MG63 (cell line): ENCODE results near the gene SDK2. TPM values are rescaled to one million over a fixed set of nuclear protein-coding genes. Genes with fewer than 3 reads are reported as not detected.
A peak's percentile ranks its signal among the peaks of the same experiment; 100 is the strongest.

ENCODE experiments used
- DNase-seq: peaks from one replicate; pipeline ENCODE4 v3.0.0-alpha.2; 2020
- H3K27me3 ChIP-seq: fragments of 250-450 bp; sonication (Bioruptor Pico); 2 replicates; pipeline ENCODE4 v1.5.1; 2020; ENCODE audit warnings: mild to moderate bottlenecking, moderate library complexity
- H3K36me3 ChIP-seq: fragments of 250-450 bp; sonication (Bioruptor Pico); 2 replicates; pipeline ENCODE4 v1.5.1; 2020; ENCODE audit warnings: mild to moderate bottlenecking, moderate library complexity
- H3K4me3 ChIP-seq: fragments of 250-450 bp; sonication (Bioruptor Pico); 2 replicates; pipeline ENCODE4 v1.5.1; 2020; ENCODE audit warnings: mild to moderate bottlenecking, moderate library complexity
- H3K9me3 ChIP-seq: fragments of 250-450 bp; sonication (Bioruptor Pico); 2 replicates; pipeline ENCODE4 v1.5.1; 2020; ENCODE audit warnings: mild to moderate bottlenecking, moderate library complexity
- total RNA-seq: library from RNA; depleted of rRNA; stranded (reverse); fragments of >200 nt; shearing (Covaris generic); gene quantifications from 2 replicates; pipeline ENCODE4 v1.2.3, GENCODE V29; 2014; ENCODE audit warnings: low replicate concordance

Gene SDK2
- total RNA-seq, 1 experiment from 2014 or later = 0.33 TPM

- H3K27me3 ChIP-seq = no peaks in the 10 kb centered on the region
- DNase-seq = no peak
Observed at GRCh38 chr17:73609758-73610157, 34.5 kb downstream of the SDK2 start.

DNA sequence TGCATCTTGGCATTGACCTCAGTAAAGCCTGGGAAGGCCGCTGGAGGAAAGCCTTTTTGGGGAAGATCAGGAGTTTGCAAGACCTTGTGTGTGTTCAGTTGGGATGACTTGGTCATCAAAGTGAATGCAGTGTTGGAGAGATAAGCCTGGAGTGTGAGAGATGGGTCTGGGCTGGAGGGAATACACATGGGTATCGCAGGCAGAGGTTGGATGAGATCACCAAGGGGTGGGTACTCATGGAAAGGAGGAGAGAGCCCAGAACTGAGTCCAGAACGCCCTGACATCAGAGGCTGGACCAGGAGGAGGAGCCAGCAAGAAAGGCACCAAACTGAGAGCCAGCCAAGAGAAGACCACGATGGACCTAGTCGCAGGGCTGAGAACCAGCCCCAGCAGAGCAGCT is 35.2 kb downstream of the SDK2 start:
- Histone ChIP-seq H3K4me3 (no peak overlapping the region), H3K9me3 (no peaks in the 10 kb centered on the region), H3K36me3 (no peaks in the 10 kb centered on the region), H3K27me3 (no peaks in the 10 kb centered on the region)
- DNase-seq = no peak

More at GRCh38 chr17:73609758-73610157, 34.5 kb downstream of the SDK2 start:
- Histone ChIP-seq H3K9me3 (no peaks in the 10 kb centered on the region), H3K36me3 (no peaks in the 10 kb centered on the region), H3K4me3 (no peak overlapping the region)

DNA sequence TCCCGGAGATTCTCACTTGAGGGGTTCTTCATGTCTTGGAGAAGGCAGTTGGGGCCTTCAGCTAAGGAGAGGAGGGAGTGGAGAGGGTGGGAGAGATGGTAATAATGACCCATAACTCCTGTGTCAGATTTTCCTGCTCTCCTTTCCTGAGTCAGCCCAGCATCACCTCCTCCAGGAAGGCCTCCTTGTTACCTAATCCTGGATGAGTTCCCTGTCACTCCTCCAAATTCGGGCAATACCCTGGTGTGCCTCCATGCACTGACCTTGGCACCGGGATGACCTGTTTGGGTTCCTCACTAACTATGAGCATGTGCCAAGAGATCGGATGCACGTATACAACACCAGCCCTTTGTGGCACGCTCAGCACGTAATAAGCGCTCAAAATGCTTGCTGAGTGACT is 38.8 kb downstream of the SDK2 start:
- no peak for DNase-seq
- Histone ChIP-seq H3K4me3 (no peak overlapping the region), H3K9me3 (no peaks in the 10 kb centered on the region), H3K36me3 (no peaks in the 10 kb centered on the region), H3K27me3 (no peaks in the 10 kb centered on the region)

DNA sequence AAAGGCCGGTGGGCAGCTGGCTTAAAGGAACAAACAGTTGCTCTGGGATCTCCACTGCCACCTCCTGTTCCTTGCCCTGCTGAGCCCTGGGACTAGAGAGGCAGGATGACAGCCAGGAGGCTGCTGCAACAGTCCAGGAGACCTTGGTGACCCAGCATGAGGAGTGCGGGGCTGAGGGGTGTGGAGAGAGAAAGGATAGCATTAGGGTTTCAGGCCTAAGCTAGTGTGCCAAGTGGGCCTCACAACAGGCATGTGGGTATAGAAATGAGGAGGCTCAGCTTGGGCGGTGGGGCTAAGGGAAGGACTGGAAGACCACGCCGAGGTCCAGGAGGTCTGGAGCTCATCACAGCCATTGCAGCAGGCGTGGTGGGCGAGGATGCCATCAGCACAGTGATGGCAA is 39.8 kb downstream of the SDK2 start:
- H3K4me3 ChIP-seq = no peak overlapping the region
- no peaks in the 10 kb centered on the region for H3K27me3 ChIP-seq
- no peak for DNase-seq
- H3K36me3 ChIP-seq = no peaks in the 10 kb centered on the region
- H3K9me3 ChIP-seq = no peaks in the 10 kb centered on the region

- DNase-seq = no peak
- H3K27me3 ChIP-seq = no peaks in the 10 kb centered on the region
- H3K4me3 ChIP-seq = no peak overlapping the region
- no peaks in the 10 kb centered on the region for H3K9me3 ChIP-seq
- H3K36me3 ChIP-seq = no peaks in the 10 kb centered on the region
Observed at GRCh38 chr17:73603971-73604370, 40.3 kb downstream of the SDK2 start.

DNA sequence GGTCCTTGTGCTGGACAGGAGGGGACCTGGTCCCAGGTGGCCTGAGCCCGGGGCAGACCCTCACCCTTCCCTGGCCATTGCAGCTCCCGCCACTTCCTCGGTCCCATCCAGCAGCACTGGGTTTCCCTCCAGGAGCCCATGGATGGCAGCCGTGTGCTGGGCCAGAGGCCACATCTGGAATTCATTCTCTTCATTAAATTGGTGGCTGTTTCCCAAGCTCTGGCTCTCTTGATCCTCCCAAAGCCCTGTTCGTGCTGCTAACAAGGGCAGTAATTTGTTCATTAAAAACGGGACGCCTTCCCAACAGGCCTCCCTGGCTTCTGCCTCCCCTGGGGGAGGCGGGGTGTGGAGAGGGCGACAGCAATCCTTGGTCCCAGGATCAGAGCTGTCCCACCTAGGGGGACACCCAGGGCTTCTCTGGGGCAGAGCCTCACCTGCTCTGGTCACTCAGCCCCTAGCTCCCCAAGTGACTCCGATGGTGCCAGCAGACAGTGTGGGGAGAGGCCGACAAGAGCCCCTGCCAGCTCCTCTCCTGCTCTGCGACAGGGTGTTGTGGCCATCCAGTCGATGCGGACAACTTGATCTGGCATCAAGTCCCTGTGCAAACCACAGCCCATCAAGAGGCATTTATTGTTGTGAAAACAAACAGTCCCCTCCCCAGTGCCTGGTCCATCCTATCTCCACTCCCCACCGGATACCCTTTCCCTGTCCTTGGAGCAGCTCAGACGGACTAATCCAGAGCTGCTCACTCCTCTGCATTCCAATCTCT is 44.0 kb downstream of the SDK2 start:
- no peak overlapping the region for H3K4me3 ChIP-seq
- no peaks in the 10 kb centered on the region for H3K36me3 ChIP-seq
- no peaks in the 10 kb centered on the region for H3K9me3 ChIP-seq
- H3K27me3 ChIP-seq = no peaks in the 10 kb centered on the region
- peak; percentile 23 for DNase-seq

GRCh38 chr17:73599599-73599998 is 44.6 kb downstream of the SDK2 start:
- H3K9me3 ChIP-seq = no peaks in the 10 kb centered on the region
- no peak for DNase-seq
- no peaks in the 10 kb centered on the region for H3K36me3 ChIP-seq
- no peak overlapping the region for H3K4me3 ChIP-seq
- no peaks in the 10 kb centered on the region for H3K27me3 ChIP-seq

DNA sequence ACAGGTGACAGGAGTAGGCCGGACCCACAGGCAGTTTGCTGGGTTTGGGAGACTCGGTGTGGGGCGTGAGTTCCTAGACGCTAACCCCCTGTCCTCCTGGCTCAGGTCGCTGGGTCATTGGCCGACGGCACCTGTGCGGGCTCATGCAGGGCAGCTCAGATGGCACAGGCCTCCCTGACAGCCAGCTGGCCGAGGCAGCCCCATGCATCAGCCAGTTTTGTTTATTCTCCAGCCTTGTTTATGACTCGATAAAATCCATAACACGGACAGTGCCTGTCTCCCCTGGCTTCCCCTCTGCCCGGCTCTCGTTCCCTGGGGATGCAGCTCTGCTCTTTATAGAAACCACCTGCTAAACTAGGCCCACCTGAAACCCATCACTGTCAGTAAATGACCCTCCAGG is 46.0 kb downstream of the SDK2 start:
- peak; percentile 13 for DNase-seq
- no peak overlapping the region for H3K4me3 ChIP-seq
- H3K27me3 ChIP-seq = no peaks in the 10 kb centered on the region
- no peaks in the 10 kb centered on the region for H3K9me3 ChIP-seq
- no peaks in the 10 kb centered on the region for H3K36me3 ChIP-seq

DNA sequence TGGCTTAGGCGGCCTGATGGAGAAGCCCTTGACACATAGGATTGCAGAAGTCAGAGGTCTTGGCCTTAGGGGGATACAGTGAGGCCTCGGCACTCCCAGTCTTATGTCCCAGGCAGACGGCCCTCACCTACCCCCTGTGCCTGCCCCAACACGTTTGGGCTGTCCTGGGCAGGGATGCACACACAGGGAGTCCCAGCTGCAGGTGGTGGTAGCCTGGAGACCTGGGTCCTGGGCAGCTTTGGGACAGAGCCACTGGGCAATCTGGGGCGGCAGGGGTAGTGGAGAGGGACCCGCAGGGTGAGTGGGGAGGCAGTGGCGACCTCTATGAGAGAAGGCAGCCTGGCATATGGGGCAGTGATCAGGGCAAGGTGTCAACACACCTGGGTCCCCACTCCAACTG is 48.3 kb downstream of the SDK2 start:
- H3K9me3 ChIP-seq = no peaks in the 10 kb centered on the region
- no peaks in the 10 kb centered on the region for H3K27me3 ChIP-seq

GRCh38 chr17:73595479-73595878 is 48.8 kb downstream of the SDK2 start:
- no peak overlapping the region for H3K4me3 ChIP-seq
- H3K36me3 ChIP-seq = no peaks in the 10 kb centered on the region
- DNase-seq = peak; percentile 94

More for the DNA sequence above, 48.3 kb downstream of the SDK2 start:
- H3K36me3 ChIP-seq = no peaks in the 10 kb centered on the region
- no peak overlapping the region for H3K4me3 ChIP-seq
- DNase-seq = no peak

GRCh38 chr17:73595068-73595467 is 49.2 kb downstream of the SDK2 start:
- no peak for DNase-seq

More at GRCh38 chr17:73595479-73595878, 48.8 kb downstream of the SDK2 start:
- no peaks in the 10 kb centered on the region for H3K27me3 ChIP-seq
- no peaks in the 10 kb centered on the region for H3K9me3 ChIP-seq

DNA sequence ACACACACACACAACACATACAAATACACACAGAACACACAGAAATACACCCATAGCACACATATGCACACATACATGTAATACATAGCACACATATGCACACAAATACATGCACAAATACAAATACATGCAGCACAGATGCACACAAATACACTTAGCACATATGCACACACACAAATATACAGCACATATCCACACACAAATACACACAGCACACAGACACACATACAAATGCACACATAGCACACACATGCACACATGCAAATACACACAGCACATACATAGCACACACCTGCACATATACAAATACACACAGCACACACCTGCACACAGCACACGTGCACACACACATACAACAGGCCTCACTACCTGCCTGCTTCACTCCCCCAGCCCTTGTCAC is 49.6 kb downstream of the SDK2 start:
- Histone ChIP-seq H3K36me3 (no peaks in the 10 kb centered on the region), H3K27me3 (no peaks in the 10 kb centered on the region)
- DNase-seq = no peak

More at GRCh38 chr17:73595068-73595467, 49.2 kb downstream of the SDK2 start:
- Histone ChIP-seq H3K27me3 (no peaks in the 10 kb centered on the region), H3K4me3 (no peak overlapping the region), H3K36me3 (no peaks in the 10 kb centered on the region), H3K9me3 (no peaks in the 10 kb centered on the region)

GRCh38 chr17:73594025-73594424 is 50.2 kb downstream of the SDK2 start:
- no peak overlapping the region for H3K4me3 ChIP-seq
- DNase-seq = no peak
- H3K9me3 ChIP-seq = no peaks in the 10 kb centered on the region
- H3K27me3 ChIP-seq = no peaks in the 10 kb centered on the region
- H3K36me3 ChIP-seq = no peaks in the 10 kb centered on the region

More for the DNA sequence above, 49.6 kb downstream of the SDK2 start:
- Histone ChIP-seq H3K4me3 (no peak overlapping the region), H3K9me3 (no peaks in the 10 kb centered on the region)

DNA sequence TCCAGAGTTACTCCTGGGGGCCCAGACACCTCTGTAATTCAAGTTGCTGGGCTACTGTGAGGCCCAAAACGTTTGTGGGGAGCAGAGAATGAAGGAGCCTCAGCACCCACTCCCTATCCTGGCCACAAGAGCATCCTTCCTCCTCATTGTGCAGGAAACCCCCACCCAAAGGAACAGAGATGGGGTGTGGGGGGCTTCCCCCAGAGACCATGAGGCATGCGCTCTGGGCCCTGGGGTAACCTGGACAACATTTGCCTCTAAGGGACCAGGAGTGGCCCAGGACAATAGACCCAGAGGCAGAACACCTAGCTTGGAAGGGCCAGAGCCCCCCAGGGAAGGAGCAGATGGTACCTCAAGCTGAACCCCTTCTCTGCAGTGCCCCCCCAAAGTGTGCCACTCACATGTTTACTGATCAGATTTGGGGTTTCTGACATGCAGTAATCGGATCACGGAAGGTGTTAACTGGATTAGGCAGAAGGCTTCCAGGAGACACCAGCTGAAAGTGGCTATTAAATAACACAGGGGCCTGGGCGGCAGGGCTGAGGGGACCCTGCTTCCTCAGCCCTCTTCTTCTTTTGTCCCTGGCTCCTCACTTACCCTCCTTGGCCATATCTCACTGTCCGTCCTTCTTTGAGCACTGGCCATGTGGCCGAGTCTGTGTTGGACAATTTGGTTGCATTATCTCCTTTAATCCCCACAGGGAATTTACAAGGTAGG is 50.8 kb downstream of the SDK2 start:
- DNase-seq = no peak
- Histone ChIP-seq H3K27me3 (no peaks in the 10 kb centered on the region), H3K9me3 (no peaks in the 10 kb centered on the region), H3K36me3 (no peaks in the 10 kb centered on the region), H3K4me3 (no peak overlapping the region)

DNA sequence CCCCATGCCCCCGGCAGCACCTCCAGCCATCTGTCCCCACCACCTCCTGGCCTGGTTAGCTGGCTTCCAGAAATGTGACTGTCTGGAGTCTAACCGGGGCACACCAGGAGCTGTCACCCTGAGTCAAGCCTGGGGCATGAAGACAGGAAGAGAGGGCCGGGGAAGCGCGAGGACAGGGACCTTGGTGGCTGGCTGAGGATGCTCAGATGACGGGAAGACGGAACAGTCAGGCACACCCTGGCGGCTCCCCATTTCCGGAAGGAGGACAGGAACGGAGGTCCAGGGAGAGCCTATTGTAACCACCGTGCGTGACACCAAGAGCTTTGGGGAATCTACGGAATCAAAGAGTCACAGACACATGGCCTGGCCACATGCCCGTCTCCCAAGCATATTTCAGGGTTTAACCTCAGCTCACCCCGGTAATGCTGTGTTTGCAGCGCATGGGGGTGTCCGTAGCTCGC is 51.7 kb downstream of the SDK2 start:
- DNase-seq = no peak
- Histone ChIP-seq H3K27me3 (no peaks in the 10 kb centered on the region), H3K36me3 (no peaks in the 10 kb centered on the region), H3K9me3 (no peaks in the 10 kb centered on the region), H3K4me3 (no peak overlapping the region)

DNA sequence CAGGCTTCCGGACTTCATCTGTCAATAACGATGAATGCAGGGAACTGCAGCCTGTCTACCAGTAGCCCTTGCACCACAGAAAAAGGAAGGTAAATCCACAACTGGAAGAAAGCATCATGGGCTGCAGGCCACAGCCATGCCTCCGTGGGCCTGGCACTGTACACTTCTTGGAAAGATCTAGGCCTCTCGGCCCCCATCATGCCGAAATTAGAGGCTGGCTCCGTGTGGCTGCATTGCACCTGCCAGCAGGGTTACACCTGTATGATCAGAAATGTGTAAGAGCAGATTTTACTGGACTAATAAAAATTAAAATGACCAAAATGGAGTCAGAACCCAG is 52.2 kb downstream of the SDK2 start:
- Histone ChIP-seq H3K27me3 (no peaks in the 10 kb centered on the region), H3K4me3 (no peak overlapping the region), H3K36me3 (no peaks in the 10 kb centered on the region), H3K9me3 (no peaks in the 10 kb centered on the region)
- DNase-seq = no peak

- Histone ChIP-seq H3K36me3 (no peaks in the 10 kb centered on the region), H3K9me3 (no peaks in the 10 kb centered on the region), H3K4me3 (no peak overlapping the region), H3K27me3 (no peaks in the 10 kb centered on the region)
- DNase-seq = no peak
Observed at GRCh38 chr17:73591296-73592078, 52.8 kb downstream of the SDK2 start.
